SW 1271 (cell line): Measurements from ENCODE around the gene UBE2J2.
"Not testable (repeated sequence)": the region's sequence is repeated elsewhere in the genome, so short reads cannot be mapped to it uniquely, and the experiment has no call there.

ENCODE experiments used
- DNase-seq, 2 experiments: peaks; one replicate each; lab custom pipeline; 2025; lab: John Stamatoyannopoulos, UW

UBE2J2 gene

DNA sequence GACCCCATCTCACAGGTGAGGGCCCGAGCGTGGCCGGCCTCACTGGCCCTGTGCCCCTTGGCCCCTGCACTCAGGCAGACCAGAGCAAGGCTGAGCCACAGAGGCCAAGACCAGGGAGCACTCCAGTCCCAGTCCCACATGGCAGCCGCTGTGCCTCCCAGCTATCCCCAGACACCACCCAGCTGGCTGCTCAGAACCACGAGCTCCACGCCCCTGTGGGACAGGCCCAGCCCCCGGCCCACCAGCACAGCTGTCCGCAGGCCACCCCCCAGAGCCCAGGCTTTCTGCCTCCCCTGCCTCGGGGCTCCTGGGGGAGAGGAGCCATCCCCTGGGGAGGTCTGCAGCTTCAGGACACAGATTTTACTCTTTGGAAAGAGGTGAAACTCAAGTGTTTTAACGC, 18.0 kb downstream of the UBE2J2 start:
- no peak for DNase-seq

GRCh38 chr1:1255078-1255477, 18.6 kb downstream of the UBE2J2 start:
- no peak for DNase-seq

DNA sequence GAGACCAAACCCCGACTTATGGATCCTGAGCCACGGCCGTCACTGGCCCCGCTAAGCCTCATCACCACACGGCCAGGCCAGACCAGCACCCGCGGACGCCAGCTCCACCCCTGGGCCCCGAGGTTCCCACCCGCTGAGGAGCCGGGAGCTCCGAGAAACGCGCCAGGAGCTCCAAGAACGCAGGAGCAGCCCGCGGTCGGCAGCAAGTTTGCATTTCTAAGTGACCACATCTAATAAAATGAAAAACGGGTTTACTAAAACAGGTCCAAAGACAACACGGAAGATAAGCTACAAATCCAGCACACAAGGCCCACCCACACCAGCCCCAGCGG, 19.0 kb downstream of the UBE2J2 start:
- DNase-seq, result no peak

DNA sequence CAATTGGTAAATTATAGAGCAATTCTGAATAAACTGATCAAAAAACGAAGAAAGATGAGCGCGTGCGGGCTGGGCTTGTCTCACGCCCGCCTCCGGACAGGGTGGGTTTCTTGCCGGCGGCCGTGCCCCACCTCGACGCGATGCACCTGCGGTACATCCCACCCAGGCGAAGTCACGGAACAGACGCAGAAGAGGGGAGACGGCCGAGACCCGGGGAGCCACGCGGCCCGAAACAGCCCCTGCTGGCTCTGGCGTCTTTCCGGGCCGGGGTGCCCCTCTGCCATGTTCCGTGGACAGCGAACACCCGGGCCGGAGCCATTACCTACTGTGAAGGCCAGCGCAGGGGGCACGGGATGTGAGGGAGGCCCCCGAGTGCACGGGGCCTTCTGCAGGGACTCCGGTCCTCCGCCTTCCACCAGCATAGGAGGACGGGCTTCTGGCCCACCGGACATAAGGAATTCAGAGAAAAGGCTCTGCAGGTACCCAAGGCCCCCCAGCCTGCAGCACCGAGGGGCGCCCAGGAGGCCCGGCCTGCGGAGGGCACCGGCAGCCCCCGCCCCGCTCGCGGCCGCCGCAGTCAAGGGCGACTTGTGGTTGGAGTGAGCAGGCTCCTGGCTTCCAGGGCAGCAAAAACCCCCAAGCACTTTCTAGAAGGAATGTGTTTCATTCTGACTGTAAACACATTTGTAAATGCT, 19.5 kb downstream of the UBE2J2 start:
- no peak for DNase-seq

GRCh38 chr1:1253314-1253713, 20.3 kb downstream of the UBE2J2 start:
- DNase-seq, result no peak

GRCh38 chr1:1250786-1251284, 22.8 kb downstream of the UBE2J2 start:
- DNase-seq, result no peak

DNA sequence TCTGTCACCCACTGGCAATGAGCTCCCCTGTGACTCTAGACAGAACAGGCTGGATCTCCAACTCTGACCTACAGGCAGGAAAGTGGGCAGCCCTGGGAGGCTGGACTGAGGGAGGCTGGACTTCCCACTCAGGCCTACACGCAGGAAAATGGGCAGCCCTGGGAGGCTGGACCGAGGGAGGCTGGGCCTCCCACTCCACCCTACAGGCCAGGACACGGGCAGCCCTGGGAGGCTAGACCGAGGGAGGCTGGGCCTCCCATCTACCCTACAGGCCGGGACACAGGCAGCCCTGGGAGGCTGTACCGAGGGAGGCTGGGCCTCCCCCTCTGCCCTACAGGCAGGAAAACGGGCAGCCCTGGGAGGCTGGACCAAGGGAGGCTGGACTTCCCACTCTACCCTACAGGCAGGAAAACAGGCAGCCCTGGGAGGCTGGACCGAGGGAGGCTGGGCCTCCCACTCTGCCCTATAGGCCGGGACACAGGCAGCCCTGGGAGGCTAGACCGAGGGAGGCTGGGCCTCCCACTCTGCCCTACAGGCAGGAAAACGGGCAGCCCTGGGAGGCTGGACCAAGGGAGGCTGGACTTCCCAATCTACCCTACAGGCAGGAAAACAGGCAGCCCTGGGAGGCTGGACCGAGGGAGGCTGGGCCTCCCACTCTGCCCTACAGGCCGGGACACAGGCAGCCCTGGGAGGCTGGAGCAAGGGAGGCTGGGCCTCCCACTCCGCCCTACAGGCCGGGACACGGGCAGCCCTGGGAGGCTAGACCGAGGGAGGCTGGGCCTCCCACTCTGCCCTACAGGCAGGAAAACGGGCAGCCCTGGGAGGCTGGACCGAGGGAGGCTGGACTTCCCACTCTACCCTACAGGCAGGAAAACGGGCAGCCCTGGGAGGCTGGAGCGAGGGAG, 25.4 kb downstream of the UBE2J2 start:
- DNase-seq, result not testable (repeated sequence)

DNA sequence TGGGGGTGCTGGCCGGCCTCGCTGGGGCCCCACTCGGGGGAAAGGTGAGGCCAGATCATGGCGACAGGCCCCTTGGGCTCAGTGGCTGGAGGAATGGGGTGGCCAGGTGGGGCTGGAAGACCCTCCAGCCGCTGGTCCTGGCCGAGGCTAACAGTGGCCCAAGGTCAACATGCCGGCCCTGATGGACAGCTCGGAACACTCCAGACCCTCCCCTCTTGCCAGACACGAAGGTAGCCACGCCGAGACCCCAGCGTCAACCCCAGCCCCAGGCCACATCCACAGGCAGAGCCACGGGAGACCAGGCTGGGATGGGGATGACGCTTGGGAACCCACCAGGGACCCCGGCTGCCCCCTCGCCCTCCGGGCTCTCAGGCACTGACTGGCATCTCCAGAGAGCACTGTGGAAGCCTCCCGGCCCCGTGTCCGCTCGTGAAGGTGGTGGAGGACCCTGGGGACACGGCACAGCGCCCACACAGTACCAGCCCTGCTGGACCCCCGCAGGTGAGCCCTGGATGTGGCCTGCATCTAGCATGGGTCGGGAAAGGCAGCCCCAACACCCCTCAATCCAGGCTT, 26.2 kb downstream of the UBE2J2 start:
- no peak for DNase-seq

DNA sequence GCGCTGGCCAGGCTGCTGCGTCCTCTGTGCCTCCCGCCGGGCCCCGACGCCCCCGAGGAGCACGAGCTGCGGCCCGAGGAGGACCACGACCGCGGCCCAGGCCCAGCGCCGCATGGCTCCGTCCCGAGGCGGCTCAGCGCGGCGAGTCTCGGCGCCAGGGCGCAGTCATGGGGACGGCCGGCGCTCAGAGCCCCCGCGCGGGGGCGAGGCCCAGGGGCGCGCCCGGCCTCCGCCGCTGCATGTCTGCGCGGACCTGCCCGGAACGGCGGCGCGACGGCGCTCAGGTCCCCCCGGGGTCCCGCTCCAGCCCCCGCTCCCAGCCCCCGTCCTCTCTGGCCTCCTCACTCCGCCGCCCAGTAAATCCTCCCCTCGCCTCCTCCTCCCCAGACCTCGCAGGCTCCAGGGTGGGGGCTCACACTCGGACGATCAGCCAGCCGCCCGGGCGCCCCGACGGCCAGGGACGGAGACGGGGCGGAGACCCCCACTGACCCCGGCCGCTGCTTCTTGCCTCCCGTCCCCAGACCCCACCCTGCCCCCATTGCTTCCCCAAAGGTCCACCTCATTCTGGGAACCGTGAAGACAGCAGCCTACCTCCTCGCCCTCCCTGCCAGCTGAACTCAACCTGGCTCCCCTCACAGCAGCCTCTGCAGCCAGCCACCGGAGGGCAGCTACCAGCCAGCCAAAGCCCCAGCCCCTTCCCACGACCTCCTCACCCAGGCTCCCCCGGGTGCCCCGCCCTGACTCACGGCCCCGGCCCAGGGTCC, 26.9 kb downstream of the UBE2J2 start, which contains the start of gene C1QTNF12:
Gene C1QTNF12 (minus strand): TSS at position 146 of the 764 bp plus-strand sequence. CDS start 32 bp downstream, at position 114.
- no peak for DNase-seq

DNA sequence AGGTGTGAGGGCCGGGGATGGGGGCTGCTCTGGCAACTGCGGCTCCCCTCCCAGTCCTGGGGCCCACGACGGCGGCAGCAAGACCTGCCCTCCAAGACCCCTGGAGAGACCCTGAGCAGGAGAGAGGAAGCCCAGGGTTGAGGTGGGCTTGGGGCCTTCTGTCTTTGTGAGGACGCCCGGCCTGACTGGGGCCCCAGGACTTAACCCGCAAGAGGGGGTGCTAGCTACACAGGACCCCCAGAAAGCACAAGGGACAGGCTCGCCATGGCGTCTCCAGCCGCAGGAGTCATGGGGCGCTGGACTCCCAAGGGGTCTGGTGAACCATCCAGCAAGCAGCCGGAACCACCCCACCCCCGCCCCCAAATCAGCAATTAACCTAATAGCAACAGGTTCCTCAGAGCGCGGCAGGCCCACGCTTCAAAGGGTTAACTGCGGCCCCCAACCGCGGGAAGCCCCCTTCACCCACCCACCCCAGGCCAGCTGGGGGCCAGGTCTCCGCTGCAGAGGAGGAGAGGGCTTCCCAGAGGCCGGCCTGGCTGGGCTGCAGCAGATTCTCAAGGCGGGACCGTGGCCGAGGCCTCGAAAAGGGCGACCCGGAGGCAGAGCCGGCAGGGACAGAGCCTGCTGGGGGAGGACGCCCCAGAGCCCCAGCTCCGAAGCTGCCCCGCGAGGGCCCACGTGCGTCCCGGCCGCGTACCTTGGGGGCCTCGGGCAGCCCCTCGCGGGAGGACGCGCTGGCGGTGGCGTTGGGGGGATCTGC, 27.7 kb downstream of the UBE2J2 start:
- no peak for DNase-seq

- DNase-seq, result no peak
Observed at GRCh38 chr1:1245178-1245816, 28.4 kb downstream of the UBE2J2 start.

DNA sequence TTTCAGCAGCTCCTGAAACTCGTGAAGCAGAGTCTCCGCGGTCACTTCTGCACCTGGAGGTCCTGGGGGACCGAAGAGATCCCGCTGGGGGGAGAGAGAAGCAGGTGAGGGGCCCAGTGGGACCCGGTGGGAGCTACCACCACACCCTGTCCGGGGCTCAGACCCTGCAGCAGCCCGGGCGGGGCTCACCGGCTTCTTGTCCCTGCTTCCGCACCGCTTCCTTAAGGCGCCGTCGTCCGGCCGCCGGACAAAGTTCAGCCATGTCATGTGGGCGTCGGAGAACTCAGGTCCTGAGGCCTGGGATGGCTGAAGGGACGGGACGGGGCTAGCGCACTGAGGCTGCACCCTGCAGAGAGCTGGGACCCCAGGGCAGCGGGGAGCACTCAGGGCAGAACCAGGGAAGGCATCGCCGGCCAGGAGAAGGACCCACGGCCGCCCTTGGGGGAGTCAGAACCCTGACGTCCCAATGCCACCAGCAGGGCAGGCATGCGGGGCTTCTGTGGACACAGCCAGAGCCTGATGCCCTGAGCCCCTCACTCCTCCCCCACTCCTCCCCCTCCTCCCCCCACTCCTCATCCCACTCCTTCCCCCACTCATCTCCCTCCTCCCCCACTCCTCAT, 29.4 kb downstream of the UBE2J2 start:
- DNase-seq, result no peak

DNA sequence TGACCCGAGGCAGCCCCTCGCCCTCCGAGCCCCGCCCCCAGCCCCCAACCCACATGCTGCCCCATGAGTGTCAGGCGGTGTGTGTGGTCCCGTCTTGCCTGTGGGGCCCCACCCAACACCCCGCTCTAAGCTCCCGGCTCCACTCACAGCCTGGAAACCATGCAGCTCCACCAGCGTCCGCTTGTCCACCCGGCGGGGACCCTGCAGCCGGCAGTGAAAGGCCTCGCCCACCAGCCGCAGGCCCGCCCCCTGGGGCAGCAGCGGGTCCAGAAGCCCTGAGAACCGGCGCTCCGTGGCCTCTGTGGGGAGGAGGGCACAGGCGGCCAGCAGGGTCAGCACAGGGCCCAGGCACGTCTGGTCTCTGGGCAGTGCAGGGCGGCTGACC, 29.9 kb downstream of the UBE2J2 start:
- no peak for DNase-seq

DNA sequence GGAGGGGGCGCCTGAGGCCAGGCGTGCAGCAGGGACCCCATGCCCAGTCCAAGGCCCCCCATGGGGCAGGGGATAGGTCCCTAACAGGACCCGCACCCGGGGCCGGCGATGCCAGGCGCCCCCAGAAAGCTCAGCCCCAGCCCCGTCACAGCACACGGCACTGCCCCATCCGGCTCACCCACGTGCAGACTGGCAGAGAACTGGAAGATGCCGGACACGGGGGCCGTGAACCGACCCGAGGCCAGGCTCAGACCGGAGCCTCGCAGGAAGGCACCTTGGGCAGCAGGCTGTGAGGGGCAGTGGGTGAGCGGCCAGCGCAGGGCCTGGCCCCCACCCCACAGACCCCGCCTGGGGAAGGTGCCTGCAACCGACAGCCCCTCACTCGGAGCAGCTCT, 30.4 kb downstream of the UBE2J2 start:
- no peak for DNase-seq

DNA sequence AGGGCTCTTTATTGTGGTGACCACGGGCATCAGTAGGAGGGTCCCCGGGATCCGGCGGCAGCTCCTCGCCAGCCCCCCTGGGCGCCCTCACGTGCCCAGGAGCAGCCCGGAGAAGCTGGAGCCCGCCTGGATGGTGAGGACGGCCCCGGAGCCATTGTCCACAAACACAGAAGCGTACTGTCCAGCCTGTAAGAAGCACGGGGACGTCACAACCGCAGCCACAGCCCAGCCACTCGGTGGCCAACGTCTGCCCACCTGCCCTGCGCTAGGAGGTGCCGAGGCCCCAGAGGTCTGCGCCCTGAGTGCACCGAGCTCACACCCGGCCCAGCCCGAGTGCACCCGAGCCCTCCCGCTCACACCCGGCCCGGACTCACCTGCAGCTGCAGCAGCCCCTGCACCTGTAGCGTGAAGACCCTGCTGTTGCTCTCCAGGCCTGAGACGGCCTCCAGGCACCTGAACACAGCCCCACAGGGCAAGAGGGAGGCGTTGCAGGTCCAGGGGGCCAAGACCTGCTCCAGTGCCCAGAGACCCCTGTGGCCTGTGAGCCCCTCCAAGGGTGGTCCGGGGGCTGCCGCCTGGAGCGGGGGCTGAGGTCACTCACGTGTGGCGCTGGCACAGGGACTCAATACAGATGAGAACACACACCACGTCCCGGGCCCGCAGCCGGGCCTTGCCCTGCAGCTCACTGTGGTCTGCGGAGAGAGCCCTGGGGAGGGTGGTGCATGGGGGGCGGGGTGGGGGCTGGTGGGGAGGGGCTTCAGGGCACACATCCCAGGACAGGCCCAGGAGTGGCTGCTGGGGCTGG, 31.0 kb downstream of the UBE2J2 start:
- DNase-seq, result no peak

DNA sequence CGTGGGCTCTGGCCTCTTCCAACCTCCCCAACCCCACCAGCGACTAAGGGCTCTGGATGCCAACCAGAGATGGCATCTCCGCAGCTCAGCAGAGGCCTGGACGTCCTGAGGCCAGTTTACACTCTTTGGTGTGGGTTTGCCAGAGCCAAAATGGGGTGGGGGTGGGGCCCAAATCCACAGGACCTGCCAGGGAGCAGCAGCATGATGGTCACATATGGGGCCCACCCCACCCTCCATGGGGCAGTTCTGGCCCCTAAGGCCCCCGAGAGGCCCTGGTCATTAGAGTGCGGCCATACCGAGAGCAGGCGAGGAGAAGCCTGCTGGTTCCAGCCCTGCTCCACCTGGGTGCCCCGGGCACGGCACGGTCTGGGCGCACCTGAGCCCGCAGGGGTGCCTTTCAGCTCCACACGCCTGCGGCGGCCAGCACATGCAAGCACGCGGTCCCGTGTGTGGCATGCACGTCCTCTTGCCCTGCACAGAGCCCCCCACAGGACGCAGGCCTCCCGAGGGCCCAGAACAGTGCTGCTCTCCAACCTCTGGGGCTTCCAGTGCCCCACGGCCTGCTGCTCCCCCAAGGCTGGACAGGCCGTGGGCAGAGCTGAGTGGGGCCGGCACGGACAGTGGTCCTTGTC, 31.9 kb downstream of the UBE2J2 start:
- DNase-seq, result no peak

GRCh38 chr1:1240822-1241587, 32.6 kb downstream of the UBE2J2 start:
- DNase-seq, result no peak

GRCh38 chr1:1240348-1240732, 33.3 kb downstream of the UBE2J2 start:
- DNase-seq, result no peak
